GM21737 (cell line): Measurements from ENCODE around the gene GSTM4.
"Not testable (repeated sequence)": the region's sequence is repeated elsewhere in the genome, so short reads cannot be mapped to it uniquely, and the experiment has no call there.

ENCODE experiments used
- ATAC-seq: cut with Tn5 transposase; IDR thresholded peaks from one replicate; pipeline ENCODE4 v1.9.1; 2021; ENCODE audit warnings: mild to moderate bottlenecking, moderate library complexity; ENCODE audit not compliant: unreplicated experiment

GSTM4 gene

DNA sequence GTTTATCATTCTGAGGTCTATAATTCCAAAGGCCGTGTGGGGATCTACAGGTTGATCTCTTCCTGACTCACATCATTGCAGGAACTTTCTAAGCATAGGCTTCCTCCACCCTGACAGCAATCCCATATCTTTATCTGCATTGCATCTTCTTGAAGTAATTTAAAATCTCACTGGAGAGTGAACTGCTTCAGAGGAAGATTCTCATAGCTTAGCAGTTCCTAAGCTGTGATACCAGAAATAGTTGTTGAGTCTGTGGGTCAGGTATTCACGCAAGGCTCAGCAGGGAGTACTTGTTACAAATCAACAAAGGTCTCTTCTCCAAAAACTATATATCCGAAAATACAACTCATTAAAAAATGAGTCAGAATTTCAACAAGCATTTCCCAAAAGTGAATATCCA lies 39.2 kb downstream of the GSTM4 start:
- ATAC-seq = not testable (repeated sequence)

DNA sequence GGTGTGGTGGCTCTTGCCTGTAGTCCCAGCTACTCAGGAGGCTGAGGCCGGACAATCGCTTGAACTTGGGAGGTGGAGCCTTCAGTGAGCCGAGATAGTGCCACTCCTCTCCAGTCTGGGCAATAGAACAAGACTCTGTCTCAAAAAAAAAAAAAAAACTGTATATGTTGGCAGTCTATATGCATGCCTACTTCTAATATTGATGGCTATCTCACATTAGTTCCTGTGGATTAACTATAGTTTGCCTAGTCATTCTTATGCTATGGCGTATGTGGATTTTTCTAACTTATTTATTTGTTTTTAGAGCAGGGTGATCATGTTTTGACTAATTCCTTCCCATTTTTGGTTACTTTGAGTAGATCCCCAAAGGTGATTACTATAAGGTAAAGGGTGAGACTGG lies 41.2 kb downstream of the GSTM4 start:
- ATAC-seq = no peak

DNA sequence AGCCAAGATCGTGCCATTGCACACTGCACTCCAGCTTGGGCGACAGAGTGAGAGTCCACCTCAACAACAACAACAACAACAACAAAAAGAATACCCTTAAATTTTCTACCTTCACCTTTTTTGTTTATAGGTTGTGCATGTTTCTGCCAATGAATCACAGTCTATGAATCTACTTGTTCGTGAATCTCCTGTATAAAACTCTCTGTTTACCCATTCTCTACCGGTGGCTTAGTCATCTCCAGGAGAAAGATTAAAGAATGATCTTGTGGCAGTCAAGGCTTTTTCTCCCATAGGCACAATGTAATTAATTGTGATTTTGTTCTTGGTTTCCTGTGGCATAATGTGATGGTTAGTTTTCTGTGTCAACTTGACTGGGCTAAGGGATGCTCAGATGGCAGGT lies 42.0 kb downstream of the GSTM4 start:
- not testable (repeated sequence) for ATAC-seq

DNA sequence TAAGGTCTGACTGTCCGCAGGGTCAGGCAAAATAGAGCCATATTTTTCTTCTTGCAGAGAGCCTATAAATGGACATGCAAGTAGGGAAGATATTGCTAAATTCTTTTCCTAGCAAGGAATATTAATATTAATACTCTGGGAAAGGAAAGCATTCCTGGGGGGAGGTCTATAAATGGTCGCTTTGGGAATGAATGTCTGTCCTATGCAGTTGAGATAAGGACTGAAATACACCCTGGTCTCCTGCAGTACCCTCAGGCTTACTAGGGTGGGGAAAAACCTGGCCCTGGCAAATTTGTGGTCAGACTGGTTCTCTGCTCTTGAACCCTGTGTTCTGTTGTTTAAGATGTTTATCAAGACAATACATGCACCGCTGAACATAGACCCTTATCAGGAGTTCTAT lies 47.0 kb downstream of the GSTM4 start:
- ATAC-seq = not testable (repeated sequence)

DNA sequence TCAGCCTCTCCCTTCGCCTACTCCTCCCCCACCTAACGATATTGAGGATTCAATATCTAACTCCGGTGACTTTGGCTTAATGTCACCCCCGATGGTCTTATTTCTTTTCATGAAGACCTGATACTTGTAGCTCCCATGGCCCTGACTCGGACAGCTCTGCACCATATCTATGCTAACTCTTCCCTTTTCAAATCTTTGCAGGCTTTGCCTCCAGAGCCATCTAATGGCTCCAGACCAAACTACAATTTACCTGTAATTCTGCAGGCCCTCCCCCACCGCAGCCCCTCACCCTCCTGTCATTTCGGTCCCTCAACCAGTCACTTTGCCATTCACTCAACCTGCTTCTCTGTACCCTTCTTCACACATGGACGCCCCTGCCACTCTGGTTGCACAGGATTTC lies 48.3 kb downstream of the GSTM4 start:
- ATAC-seq = no peak

DNA sequence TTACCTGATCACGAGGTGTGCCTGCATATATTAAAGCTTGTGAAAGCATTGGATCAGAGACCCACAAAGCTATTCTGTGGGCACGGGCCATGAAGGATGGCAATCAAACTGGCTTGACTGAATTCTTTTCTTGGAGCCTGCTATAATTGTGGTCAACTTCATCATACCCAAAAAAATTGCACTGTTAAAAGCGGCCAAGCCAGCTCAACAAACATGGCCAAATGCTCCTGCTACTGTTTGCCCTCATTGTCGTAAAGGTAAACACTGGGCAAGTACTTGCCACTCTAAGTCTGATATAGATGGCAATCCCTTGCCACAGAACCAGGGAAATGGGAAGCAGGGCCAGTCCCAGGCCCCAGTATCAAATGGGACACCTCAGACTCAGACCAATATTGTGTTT lies 49.5 kb downstream of the GSTM4 start:
- ATAC-seq = no peak

DNA sequence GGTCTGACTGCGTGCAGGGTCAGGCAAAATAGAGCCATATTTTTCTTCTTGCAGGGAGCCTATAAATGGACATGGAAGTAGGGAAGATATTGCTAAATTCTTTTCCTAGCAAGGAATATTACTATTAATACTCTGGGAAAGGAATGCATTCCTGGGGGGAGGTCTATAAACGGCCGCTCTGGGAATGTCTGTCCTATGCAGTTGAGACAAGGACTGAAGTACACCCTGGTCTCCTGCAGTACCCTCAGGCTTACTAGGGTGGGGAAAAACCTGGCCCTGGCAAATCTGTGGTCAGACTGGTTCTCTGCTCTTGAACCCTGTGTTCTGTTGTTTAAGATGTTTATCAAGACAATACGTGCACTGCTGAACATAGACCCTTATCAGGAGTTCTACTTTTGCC lies 53.0 kb downstream of the GSTM4 start:
- not testable (repeated sequence) for ATAC-seq

DNA sequence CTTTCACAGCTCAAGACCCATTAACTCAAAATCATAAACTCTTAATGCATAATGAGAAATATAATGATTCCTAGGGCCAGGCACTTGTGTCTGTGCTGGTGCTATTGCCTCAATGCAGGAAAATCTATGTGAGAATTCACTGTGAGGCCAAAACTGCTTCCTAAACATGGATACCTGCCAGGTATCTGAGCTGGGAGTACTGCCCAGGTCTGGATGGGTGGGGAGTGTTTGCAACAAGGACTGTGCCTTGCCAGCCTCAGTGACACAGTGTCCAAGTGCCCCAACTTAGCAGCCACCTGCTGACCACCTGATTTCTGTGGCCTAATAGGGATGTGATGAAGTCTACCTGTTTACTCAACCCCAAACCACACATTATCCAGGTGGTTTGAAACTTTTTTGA lies 53.9 kb downstream of the GSTM4 start:
- ATAC-seq = not testable (repeated sequence)
